Uterus (tissue), 4 donors: Measurements from ENCODE around the gene POU2F3. TPM values are rescaled to one million over a fixed set of nuclear protein-coding genes. Genes with fewer than 3 reads are reported as not detected.
A peak's percentile ranks its signal among the peaks of the same experiment; 100 is the strongest.

Experiments used
- DNase-seq, 2 donors: peaks; one replicate each; pipeline ENCODE4 v3.0.0-alpha.2; 2019 to 2020
- H3K27ac ChIP-seq, 2 donors: fragments of 200-600 bp; sonication (generic); 1 replicate in 1 of 2; 2 replicates in 1 of 2; pipeline ENCODE4 v1.5.1; 2016 to 2018
- H3K27me3 ChIP-seq, 2 donors: fragments of 200-600 bp; sonication (generic); one replicate each; pipeline ENCODE4 v1.5.1; 2018 to 2019; ENCODE audit warnings: control low read depth in 1 of 2
- H3K36me3 ChIP-seq, 2 donors: fragments of 200-600 bp; sonication (generic); one replicate each; pipeline ENCODE4 v1.5.1; 2019; ENCODE audit warnings: control low read depth in 1 of 2
- H3K4me1 ChIP-seq, 2 donors: fragments of 200-600 bp; sonication (generic); one replicate each; pipeline ENCODE4 v1.5.1; 2018 to 2019; ENCODE audit warnings: control low read depth in 1 of 2
- H3K4me3 ChIP-seq, 2 donors: fragments of 200-600 bp; sonication (generic); 1 replicate in 1 of 2; 2 replicates in 1 of 2; pipeline ENCODE4 v1.5.1; 2018 to 2019; ENCODE audit warnings: mild to moderate bottlenecking in 1 of 2
- H3K9me3 ChIP-seq, 2 donors: fragments of 200-600 bp; sonication (generic); one replicate each; pipeline ENCODE4 v1.5.1; 2019; ENCODE audit warnings: control low read depth in 1 of 2
- POLR2A ChIP-seq, 2 donors: fragments of 450-650 bp; IDR thresholded peaks; one replicate each; pipeline ENCODE4 v1.6.1; 2016; ENCODE audit warnings: antibody characterized with exemption in 2 of 2, mild to moderate bottlenecking in 1 of 2, moderate library complexity in 1 of 2
- intact Hi-C: fragments of 100-400 bp; cut with DNase I; formaldehyde crosslinking; loops from one replicate; pipeline ENCODE4 v1.15.1; 2023; ENCODE audit warnings: low total_unique reads
- total RNA-seq, 4 donors: library from RNA; depleted of rRNA in 3 of 4; stranded (reverse); fragments of >200 nt in 3 of 4; gene quantifications; one replicate each; pipeline versions ENCODE4 v1.1.0 to v1.2.4, GENCODE V29; 2014 to 2023
- TF ChIP-seq, protein P1 (sequence below), 4 experiments: fragments of 200-600 bp in 2 of 4; fragments of 450-650 bp in 2 of 4; sonication (generic) in 2 of 4; IDR thresholded peaks; one replicate each; pipeline ENCODE4 v1.5.1; 2016 to 2019; ENCODE audit warnings: antibody characterized with exemption in 4 of 4, mild to moderate bottlenecking in 2 of 4, moderate library complexity in 1 of 4
- donor health status: DM: yes; HTN: yes; CAD: no.

Gene POU2F3
- total RNA-seq, 4 donors from 2014 or later = 0.85 TPM; not detected in 3

DNA sequence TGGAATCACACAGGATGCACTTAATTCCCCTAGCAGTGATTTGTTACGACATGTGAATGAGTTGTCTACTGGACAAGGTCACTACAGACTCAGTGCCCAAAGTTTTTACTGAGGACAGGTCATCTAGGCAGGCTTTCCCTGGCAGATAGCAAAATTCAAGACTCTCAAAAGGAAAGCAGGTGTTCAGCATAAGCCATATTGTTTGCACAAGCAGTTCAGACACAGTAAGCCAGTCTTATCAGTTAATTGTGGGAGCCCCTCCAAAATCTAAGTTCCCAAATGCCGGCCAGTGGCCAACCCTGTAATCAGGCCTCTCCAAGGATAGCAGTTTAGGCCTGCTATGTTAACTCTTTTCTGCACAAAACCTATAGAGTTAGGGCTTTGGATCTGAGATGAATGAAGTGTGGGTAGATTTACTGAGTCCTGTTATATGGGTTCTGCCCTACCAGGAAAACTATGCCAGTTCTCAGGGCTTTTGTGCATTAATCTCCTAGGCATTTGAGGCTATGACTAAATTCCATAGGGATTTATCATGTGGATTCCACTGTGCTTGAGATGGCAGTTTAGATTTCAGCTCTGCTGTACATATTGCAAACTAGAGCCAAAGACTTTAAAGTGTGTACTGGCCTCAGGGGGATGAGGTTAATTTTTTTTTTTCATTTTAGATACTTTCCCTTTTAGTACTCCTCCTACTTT, 91.5 kb downstream of the POU2F3 start:
- H3K4me3 ChIP-seq = no peak overlapping the region
- H3K27ac ChIP-seq = peak overlapping the region; percentile 3 to 38
- TF ChIP-seq, protein P1, sequence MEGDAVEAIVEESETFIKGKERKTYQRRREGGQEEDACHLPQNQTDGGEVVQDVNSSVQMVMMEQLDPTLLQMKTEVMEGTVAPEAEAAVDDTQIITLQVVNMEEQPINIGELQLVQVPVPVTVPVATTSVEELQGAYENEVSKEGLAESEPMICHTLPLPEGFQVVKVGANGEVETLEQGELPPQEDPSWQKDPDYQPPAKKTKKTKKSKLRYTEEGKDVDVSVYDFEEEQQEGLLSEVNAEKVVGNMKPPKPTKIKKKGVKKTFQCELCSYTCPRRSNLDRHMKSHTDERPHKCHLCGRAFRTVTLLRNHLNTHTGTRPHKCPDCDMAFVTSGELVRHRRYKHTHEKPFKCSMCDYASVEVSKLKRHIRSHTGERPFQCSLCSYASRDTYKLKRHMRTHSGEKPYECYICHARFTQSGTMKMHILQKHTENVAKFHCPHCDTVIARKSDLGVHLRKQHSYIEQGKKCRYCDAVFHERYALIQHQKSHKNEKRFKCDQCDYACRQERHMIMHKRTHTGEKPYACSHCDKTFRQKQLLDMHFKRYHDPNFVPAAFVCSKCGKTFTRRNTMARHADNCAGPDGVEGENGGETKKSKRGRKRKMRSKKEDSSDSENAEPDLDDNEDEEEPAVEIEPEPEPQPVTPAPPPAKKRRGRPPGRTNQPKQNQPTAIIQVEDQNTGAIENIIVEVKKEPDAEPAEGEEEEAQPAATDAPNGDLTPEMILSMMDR (IDR thresholded peaks at IDR 0.05) = no peak
- TF ChIP-seq POLR2A (IDR thresholded peaks at IDR 0.05) = no peak
- peaks cover 0 to 9% of the 10 kb centered on the region in 2 donors for H3K4me1 ChIP-seq
- no peak for DNase-seq
- intact Hi-C loops = no loop called here
- no peaks in the 10 kb centered on the region for H3K36me3 ChIP-seq
- no peaks in the 10 kb centered on the region for H3K27me3 ChIP-seq
- no peaks in the 10 kb centered on the region for H3K9me3 ChIP-seq

DNA sequence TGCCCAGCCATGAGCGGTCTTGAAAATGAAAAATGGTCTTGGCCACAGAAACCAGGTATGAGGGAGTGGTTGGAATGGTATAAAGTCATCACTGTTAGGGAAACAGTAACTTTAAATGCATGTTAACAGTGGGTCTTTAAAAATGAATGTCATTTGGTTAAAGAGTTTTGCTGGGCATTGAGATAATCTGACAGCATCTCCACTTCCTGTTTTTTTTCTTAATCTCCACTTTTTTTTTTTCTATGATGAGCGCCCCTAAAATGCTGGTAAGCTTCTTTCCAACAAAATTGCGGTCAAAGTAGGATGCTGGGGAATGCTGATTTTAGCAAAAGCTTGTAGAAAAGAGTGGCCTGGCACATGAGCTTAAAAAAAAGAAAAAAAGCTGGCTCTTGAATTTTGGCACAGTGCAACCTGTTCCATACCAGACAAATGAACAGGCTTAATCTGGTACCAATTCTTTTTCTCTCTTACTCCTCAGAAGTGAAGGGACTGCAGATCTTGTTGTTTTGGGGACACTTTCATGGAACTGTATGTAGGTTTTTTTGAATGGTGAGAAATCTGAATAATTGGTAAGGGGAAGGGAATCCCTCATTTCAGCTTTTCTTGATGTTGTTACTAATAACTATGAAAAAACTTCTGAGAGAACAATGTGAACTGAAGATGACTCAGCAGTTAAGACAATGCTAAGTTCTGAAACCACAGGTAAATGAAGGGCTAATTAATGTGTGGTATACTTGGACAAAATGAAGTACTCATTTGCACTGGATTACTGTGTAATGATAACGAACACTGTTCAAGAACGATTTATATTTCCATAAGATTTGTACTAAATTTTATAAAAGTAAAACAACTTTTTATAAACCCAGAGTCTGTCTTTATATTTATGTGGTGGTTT, 93.1 kb downstream of the POU2F3 start:
- H3K27me3 ChIP-seq = no peaks in the 10 kb centered on the region
- no peaks in the 10 kb centered on the region for H3K9me3 ChIP-seq
- H3K36me3 ChIP-seq = no peaks in the 10 kb centered on the region
- peak overlapping the region; percentile 38 to 97 for H3K27ac ChIP-seq
- intact Hi-C loops = no loop called here
- no peak for TF ChIP-seq POLR2A (IDR thresholded peaks at IDR 0.05)
- TF ChIP-seq, protein P1 (IDR thresholded peaks at IDR 0.05) = no peak
- DNase-seq = no peak
- H3K4me3 ChIP-seq = no peak overlapping the region
- no peaks in the 10 kb centered on the region for H3K4me1 ChIP-seq

DNA sequence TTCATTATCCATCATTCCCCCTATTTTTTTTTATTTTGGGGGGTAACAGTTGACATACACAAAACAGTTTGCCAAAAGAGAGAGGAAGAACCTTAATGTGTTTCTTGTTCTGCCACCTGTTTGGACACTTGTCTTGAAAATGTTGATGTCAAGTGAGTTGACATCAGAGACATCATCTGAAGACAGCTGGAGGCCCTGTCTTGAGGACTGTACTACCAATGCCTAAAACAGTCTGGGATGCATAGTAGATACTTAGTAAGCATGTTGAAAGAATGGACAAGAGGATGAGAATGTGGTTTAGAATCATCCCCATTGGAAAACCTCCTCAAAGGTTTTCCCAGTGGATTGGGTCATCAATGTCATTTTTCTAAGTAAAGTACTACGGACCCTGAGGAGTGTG, 93.9 kb downstream of the POU2F3 start:
- Histone ChIP-seq H3K27me3 (no peaks in the 10 kb centered on the region), H3K36me3 (no peaks in the 10 kb centered on the region), H3K4me1 (no peaks in the 10 kb centered on the region), H3K27ac (peak overlapping the region; percentile 34 to 97), H3K4me3 (no peak overlapping the region), H3K9me3 (no peaks in the 10 kb centered on the region)
- DNase-seq = no peak
- intact Hi-C loops = no loop called here
- TF ChIP-seq POLR2A (IDR thresholded peaks at IDR 0.05) = no peak
- TF ChIP-seq, protein P1 (IDR thresholded peaks at IDR 0.05) = no peak

DNA sequence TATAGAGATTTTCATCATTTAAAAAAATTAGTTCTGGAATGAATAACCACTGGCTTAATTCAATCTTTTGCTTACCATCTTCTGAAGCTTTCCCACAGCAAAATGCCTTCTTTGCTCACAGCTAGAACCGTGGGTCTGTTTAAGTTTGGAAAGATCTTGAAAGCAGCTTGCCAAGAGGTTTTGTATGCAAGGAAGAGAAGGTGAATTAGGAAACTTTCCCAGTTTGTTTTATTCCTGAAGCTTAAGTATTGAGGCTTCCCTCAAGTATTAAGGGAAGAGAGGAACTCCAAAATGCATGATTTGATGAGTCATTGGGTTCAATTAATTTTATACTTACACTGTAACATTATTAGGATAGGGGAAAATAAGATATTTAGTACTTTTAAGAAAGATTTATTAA, 94.4 kb downstream of the POU2F3 start:
- no peak for TF ChIP-seq POLR2A (IDR thresholded peaks at IDR 0.05)
- TF ChIP-seq, protein P1 (IDR thresholded peaks at IDR 0.05) = no peak
- H3K4me1 ChIP-seq = no peaks in the 10 kb centered on the region
- no peaks in the 10 kb centered on the region for H3K9me3 ChIP-seq
- H3K27ac ChIP-seq = peak overlapping the region; percentile 96 to 97
- no peak for DNase-seq
- H3K4me3 ChIP-seq = no peak overlapping the region
- H3K36me3 ChIP-seq = no peaks in the 10 kb centered on the region
- H3K27me3 ChIP-seq = no peaks in the 10 kb centered on the region
- intact Hi-C loops = no loop called here
